Right lobe of liver (tissue), 6 donors: ENCODE data around the gene CTDP1. TPM values are rescaled to one million over a fixed set of nuclear protein-coding genes. Genes with fewer than 3 reads are reported as not detected.

Experiments used
- ATAC-seq, 4 donors: fragments of 200-7000 bp; cut with Tn5 transposase; one replicate each; pipeline ENCODE4 v1.9.1; 2020; ENCODE audit warnings: mild to moderate bottlenecking in 4 of 4, moderate library complexity in 4 of 4
- DNase-seq, 3 donors: peaks; one replicate each; pipeline ENCODE4 v3.0.0-alpha.2; 2020
- H3K27ac ChIP-seq, 3 donors: fragments of 200-600 bp; one replicate each; pipeline ENCODE4 v1.8.0; 2022
- H3K27me3 ChIP-seq, 2 donors: fragments of 200-600 bp; one replicate each; pipeline ENCODE4 v1.8.0; 2022
- H3K36me3 ChIP-seq, 4 donors: fragments of 200-600 bp; sonication (generic) in 1 of 4; one replicate each; pipeline versions ENCODE4 v1.5.1 to v1.8.0; 2017 to 2022; ENCODE audit warnings: control low read depth in 1 of 4
- H3K4me1 ChIP-seq, 4 donors: fragments of 200-600 bp; sonication (generic) in 1 of 4; one replicate each; pipeline versions ENCODE4 v1.5.1 to v1.8.0; 2017 to 2022; ENCODE audit warnings: control low read depth in 1 of 4
- H3K4me3 ChIP-seq, 3 donors: fragments of 200-600 bp; one replicate each; pipeline ENCODE4 v1.8.0; 2022
- H3K9me3 ChIP-seq, 4 donors: fragments of 200-600 bp; sonication (generic) in 1 of 4; one replicate each; pipeline versions ENCODE4 v1.5.1 to v1.8.0; 2017 to 2022; ENCODE audit warnings: control low read depth in 1 of 4
- POLR2A ChIP-seq: fragments of 450-650 bp; IDR thresholded peaks from one replicate; pipeline ENCODE4 v1.6.1; 2017; ENCODE audit warnings: antibody characterized with exemption, mild to moderate bottlenecking
- WGBS: methylation state at CpG from one replicate; pipeline ENCODE4 v1.1.6; 2018; ENCODE audit warnings: low coverage, low lambda C conversion rate; ENCODE audit not compliant: insufficient coverage; ENCODE audit errors: missing lambda C conversion rate; 5-methylcytosine and 5-hydroxymethylcytosine counted together
- intact Hi-C, 2 donors: fragments of 100-400 bp; cut with DNase I; formaldehyde crosslinking; loops; one replicate each; pipeline versions ENCODE4 v1.11.2 to v1.14.1; 2022
- total RNA-seq, 6 experiments: library from RNA; depleted of rRNA in 2 of 6; stranded (reverse); fragments of >200 nt in 2 of 6; fragmentation: NEBNext Ultra II Directional in 3 of 6; extraction: Animal tissue kit (Norgen Biotek cat#: 25700) in 3 of 6; gene quantifications; one replicate each; pipeline versions ENCODE4 v1.1.0 to v1.2.4, GENCODE V29; 2016 to 2023
- TF ChIP-seq, protein P1 (sequence below), 4 donors: fragments of 200-600 bp in 3 of 4; fragments of 450-650 bp in 1 of 4; IDR thresholded peaks; one replicate each; pipeline versions ENCODE4 v1.5.1 to v1.8.0; 2016 to 2022; ENCODE audit warnings: antibody characterized with exemption in 4 of 4, mild to moderate bottlenecking in 2 of 4
- donor health status: DM: no; HTN: yes; CAD: no.
- donor health status: DM: no; HTN: no; CAD: no.
- donor health status: DM: no; HTN: no; CAD: no.
- donor health status: DM: no; HTN: yes; CAD: no.
- donor health status: DM: no; HTN: yes; CAD: no.

Gene CTDP1
- total RNA-seq, 6 experiments from 2014 or later = 7.5 to 10.4 (median 8.2) TPM

DNA sequence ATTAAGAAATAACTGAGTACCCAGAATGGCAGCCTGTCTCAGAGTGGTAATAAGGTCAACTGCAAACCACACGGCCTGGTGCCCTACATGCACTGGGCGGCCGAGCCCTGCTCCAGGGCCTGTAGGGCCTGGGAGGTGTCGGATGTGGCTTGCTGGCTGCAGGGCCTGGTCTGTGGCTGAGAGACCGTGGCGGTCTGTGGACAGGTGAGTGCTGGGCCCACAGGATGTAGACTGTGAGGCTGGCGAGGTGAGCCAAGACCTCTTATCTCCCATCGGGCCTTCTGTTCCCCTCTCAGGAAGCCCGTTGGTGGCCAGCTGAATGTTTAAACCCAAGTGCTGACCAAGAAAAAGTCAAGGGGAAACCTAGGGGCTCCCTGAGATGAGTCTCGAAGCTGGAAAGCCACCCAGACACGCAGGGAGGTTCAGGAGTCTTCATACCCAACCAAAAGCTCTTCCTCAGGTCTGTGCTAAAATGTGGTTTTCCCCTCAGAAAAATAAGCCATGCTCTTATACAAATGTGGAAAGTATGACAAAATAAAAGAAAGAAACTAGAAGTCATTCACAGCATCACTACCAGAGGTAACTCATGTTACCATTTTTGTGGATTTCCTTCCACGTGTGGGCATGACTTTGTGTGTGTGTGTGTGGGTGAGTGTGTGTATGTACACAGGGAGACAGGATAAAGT, 47.7 kb upstream of the CTDP1 start:
- WGBS = 73% methylated on average over 7 of the region's 12 CpGs
- intact Hi-C loops = no loop called here

DNA sequence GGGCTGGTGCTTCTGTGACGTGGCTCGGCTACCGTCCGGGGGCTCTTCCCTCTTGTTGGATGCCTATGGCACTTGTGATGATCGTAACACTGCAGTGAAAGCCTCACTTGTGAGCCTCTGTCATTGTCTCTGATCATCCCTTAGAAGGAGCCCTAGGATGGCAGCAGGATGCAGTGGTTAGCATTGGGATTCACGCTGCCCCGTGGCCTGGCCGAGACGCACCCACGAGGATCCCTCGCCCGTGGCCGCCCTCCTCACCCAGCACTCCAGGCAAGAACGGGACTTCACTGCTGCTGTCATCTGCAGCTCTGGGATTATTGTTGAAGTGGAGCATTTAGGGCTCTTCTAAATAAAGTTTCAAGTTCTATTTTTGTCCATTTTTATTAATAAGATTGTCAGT, 46.8 kb upstream of the CTDP1 start:
- WGBS = 83% methylated on average over 3 of the region's 14 CpGs
- Histone ChIP-seq H3K4me3 (no peak overlapping the region), H3K27ac (no peak overlapping the region), H3K27me3 (no peaks in the 10 kb centered on the region), H3K9me3 (no peaks in the 10 kb centered on the region), H3K36me3 (no peaks in the 10 kb centered on the region), H3K4me1 (no peaks in the 10 kb centered on the region)
- ATAC-seq (no peak), DNase-seq (no peak)
- TF ChIP-seq, protein P1, sequence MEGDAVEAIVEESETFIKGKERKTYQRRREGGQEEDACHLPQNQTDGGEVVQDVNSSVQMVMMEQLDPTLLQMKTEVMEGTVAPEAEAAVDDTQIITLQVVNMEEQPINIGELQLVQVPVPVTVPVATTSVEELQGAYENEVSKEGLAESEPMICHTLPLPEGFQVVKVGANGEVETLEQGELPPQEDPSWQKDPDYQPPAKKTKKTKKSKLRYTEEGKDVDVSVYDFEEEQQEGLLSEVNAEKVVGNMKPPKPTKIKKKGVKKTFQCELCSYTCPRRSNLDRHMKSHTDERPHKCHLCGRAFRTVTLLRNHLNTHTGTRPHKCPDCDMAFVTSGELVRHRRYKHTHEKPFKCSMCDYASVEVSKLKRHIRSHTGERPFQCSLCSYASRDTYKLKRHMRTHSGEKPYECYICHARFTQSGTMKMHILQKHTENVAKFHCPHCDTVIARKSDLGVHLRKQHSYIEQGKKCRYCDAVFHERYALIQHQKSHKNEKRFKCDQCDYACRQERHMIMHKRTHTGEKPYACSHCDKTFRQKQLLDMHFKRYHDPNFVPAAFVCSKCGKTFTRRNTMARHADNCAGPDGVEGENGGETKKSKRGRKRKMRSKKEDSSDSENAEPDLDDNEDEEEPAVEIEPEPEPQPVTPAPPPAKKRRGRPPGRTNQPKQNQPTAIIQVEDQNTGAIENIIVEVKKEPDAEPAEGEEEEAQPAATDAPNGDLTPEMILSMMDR (IDR thresholded peaks at IDR 0.05) = no peak
- TF ChIP-seq POLR2A = no peak
- intact Hi-C loops = no loop called here

More for the DNA sequence above, 47.7 kb upstream of the CTDP1 start:
- DNase-seq = no peak
- H3K9me3 ChIP-seq = no peaks in the 10 kb centered on the region
- no peak overlapping the region for H3K4me3 ChIP-seq
- no peak for TF ChIP-seq POLR2A
- TF ChIP-seq, protein P1 (IDR thresholded peaks at IDR 0.05) = no peak
- H3K4me1 ChIP-seq = no peaks in the 10 kb centered on the region
- no peaks in the 10 kb centered on the region for H3K27me3 ChIP-seq
- H3K36me3 ChIP-seq = no peaks in the 10 kb centered on the region
- peak in 1 of 4 donors; percentile 13 for ATAC-seq
- H3K27ac ChIP-seq = no peak overlapping the region

DNA sequence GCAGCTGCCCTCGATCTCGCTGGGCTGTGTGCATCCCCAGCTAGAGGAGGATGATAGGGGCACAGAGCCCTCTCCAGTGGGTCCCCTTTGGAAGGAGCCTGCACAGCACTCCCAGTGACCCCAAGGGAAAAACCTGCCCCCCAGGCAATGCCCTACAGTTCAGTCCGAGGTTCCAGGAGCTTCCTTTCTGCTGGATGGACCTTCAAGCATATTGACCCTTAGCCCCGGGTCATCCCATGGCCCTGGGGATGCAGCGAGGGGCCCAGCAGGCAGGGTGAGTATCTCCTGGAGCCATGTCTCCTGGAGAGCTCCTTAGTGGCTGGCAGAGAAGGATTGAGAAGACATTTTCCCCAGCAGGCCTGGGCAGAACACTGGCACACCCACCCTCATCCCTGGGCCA, 45.4 kb upstream of the CTDP1 start:
- TF ChIP-seq, protein P1 (IDR thresholded peaks at IDR 0.05) = no peak
- TF ChIP-seq POLR2A = no peak
- no peaks in the 10 kb centered on the region for H3K36me3 ChIP-seq
- WGBS = no CpG with 5 or more reads among the region's 5 CpGs
- H3K4me3 ChIP-seq = no peak overlapping the region
- no peak overlapping the region for H3K27ac ChIP-seq
- H3K27me3 ChIP-seq = no peaks in the 10 kb centered on the region
- DNase-seq (no peak), ATAC-seq (no peak)
- no peaks in the 10 kb centered on the region for H3K4me1 ChIP-seq
- no peaks in the 10 kb centered on the region for H3K9me3 ChIP-seq
- intact Hi-C loops = no loop called here

DNA sequence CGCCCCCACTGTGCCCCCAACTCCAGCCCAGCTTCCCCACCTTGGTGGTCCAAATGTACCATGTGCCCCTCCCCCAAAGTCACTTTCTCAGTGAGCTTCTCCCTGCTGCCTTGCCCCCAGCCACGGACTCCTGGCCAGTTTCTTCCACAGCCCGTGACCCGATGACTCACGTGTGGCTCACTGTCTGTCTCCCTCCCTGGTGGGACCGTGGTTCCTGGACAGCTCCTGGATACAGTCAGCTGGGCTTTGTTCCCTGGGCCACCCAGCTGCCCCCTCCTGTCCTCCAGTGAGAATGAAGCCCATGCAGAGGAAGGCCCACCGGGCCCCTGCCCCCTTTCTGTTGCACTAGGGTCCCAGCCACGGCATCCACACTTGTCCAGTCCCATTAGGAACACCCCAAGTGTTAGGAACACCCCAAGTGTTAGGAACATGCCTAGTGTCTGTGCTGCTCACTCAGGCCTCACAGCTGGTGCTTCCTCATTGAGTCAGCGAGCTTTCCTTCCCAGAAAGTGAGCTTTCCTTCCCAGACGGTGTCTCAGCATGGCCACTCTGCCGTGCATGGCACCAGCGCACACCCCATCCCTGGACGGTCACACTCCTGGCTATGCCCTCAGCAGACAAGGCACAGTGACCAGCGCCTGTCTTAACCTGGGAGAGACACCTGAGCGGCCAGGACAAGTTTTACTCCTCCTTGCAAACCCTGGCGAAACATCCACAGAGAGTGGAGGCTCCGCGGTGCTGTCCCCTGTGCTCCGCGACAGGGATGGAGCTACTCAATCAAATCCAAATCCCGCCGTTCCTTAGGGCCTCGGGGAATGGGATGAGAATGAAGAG, 44.8 kb upstream of the CTDP1 start:
- no peak for ATAC-seq
- intact Hi-C loops = no loop called here
- H3K4me1 ChIP-seq = no peaks in the 10 kb centered on the region
- no peaks in the 10 kb centered on the region for H3K9me3 ChIP-seq
- no peak overlapping the region for H3K4me3 ChIP-seq
- H3K27me3 ChIP-seq = no peaks in the 10 kb centered on the region
- no peak for DNase-seq
- no peaks in the 10 kb centered on the region for H3K36me3 ChIP-seq
- WGBS = 71% methylated on average over 13 of the region's 23 CpGs
- H3K27ac ChIP-seq = no peak overlapping the region
- TF ChIP-seq POLR2A = no peak
- TF ChIP-seq, protein P1 (IDR thresholded peaks at IDR 0.05) = no peak
